ENCODE results near the gene DEDD2.
"Not testable (repeated sequence)": the region's sequence is repeated elsewhere in the genome, so short reads cannot be mapped to it uniquely, and the experiment has no call there.

DEDD2 gene

GRCh38 chr19:42217520-42218437 is at the start of gene DEDD2:
Gene DEDD2, minus strand, starts transcription at chr19:42217677. Its CDS starts 670 bp downstream, at chr19:42217007.
- DNase-seq: peak; percentile 68

GRCh38 chr19:42266928-42267603 is 49.6 kb upstream of the DEDD2 start:
- not testable (repeated sequence) for DNase-seq

- DNase-seq: not testable (repeated sequence)
Observed at GRCh38 chr19:42266105-42266504, 48.6 kb upstream of the DEDD2 start.

GRCh38 chr19:42261763-42262162 is 44.3 kb upstream of the DEDD2 start:
- DNase-seq: no peak

- DNase-seq: not testable (repeated sequence)
Observed at GRCh38 chr19:42257842-42258241, 40.4 kb upstream of the DEDD2 start.

- no peak for DNase-seq
Observed at GRCh38 chr19:42255766-42256745, 38.6 kb upstream of the DEDD2 start.

GRCh38 chr19:42254850-42255765 is 37.6 kb upstream of the DEDD2 start, which contains the start of gene ERF:
Gene ERF, minus strand, starts transcription at chr19:42255128. Its CDS starts 129 bp downstream, at chr19:42254999.
- peak; percentile 10 for DNase-seq

GRCh38 chr19:42254089-42254849 is 36.8 kb upstream of the DEDD2 start:
- no peak for DNase-seq

GRCh38 chr19:42253245-42254088 is 36.0 kb upstream of the DEDD2 start:
- no peak for DNase-seq

- no peak for DNase-seq
Observed at GRCh38 chr19:42252365-42253244, 35.1 kb upstream of the DEDD2 start.

GRCh38 chr19:42251572-42252358 is 34.3 kb upstream of the DEDD2 start:
- no peak for DNase-seq

- no peak for DNase-seq
Observed at GRCh38 chr19:42250666-42251531, 33.4 kb upstream of the DEDD2 start.

GRCh38 chr19:42250183-42250665 is 32.7 kb upstream of the DEDD2 start:
- no peak for DNase-seq

GRCh38 chr19:42249769-42250168 is 32.3 kb upstream of the DEDD2 start:
- DNase-seq: no peak

GRCh38 chr19:42249149-42249750 is 31.8 kb upstream of the DEDD2 start:
- no peak for DNase-seq

Data from SIG-M5 (cell line).